IMR-90 (cell line): ENCODE data around the gene CAMK2B. TPM values are rescaled to one million over a fixed set of nuclear protein-coding genes. Genes with fewer than 3 reads are reported as not detected.

ENCODE experiments used
- ATAC-seq: fragments of 200-7000 bp; cut with Tn5 transposase; 2 replicates; pipeline ENCODE4 v1.9.1; 2020; ENCODE audit warnings: low read depth, mild to moderate bottlenecking, moderate library complexity
- BruUV-seq: library from RNA; stranded (reverse); fragments of 400-500 nt; replicated peaks from 2 replicates; lab custom pipeline; 2021; lab: Mats Ljungman, UMichigan
- CTCF ChIA-PET: fragments of 300-600 bp; formaldehyde crosslinking; extraction: SDS; loops from one replicate; lab custom pipeline; 2021; ENCODE audit warnings: antibody characterized with exemption; lab: Yijun Ruan, JAX
- POLR2A ChIA-PET: fragments of 300-600 bp; sonication (Branson Sonifier 250); formaldehyde crosslinking; loops from one replicate; lab custom pipeline; 2022; ENCODE audit warnings: antibody characterized with exemption; ENCODE audit not compliant: unreplicated experiment; lab: Charles Lee
- DNase-seq: peaks from one replicate; pipeline ENCODE4 v3.0.0; 2013
- H2AFZ ChIP-seq: replicated peaks from 2 replicates; pipeline ENCODE3; 2013; ENCODE audit warnings: low read length, mild to moderate bottlenecking; ENCODE audit not compliant: poor library complexity
- H2AK5ac ChIP-seq: 2 replicates; pipeline ENCODE4 v1.6.1; 2013; ENCODE audit warnings: low read depth, low read length, inconsistent platforms
- H2AK9ac ChIP-seq: replicated peaks from 2 replicates; pipeline ENCODE3; 2013; ENCODE audit warnings: mild to moderate bottlenecking, low read depth, low read length, moderate library complexity; ENCODE audit not compliant: poor library complexity
- H2BK120ac ChIP-seq: 2 replicates; pipeline ENCODE4 v1.6.1; 2013; ENCODE audit warnings: low read depth, low read length, inconsistent platforms
- H2BK15ac ChIP-seq: 3 replicates; pipeline ENCODE4 v1.6.1; 2013; ENCODE audit warnings: low read depth, low read length, inconsistent platforms
- H2BK20ac ChIP-seq: 2 replicates; pipeline ENCODE4 v1.6.1; 2013; ENCODE audit warnings: low read depth, mild to moderate bottlenecking, inconsistent platforms, low read length, moderate library complexity
- H2BK5ac ChIP-seq: 2 replicates; pipeline ENCODE4 v1.6.1; 2013; ENCODE audit warnings: mild to moderate bottlenecking, low read depth, low read length, inconsistent platforms; ENCODE audit not compliant: poor library complexity, severe bottlenecking
- H3K14ac ChIP-seq: replicated peaks from 2 replicates; pipeline ENCODE4 v1.6.1; 2013; ENCODE audit warnings: low read depth, low read length, inconsistent platforms
- H3K18ac ChIP-seq: 2 replicates; pipeline ENCODE4 v1.6.1; 2013; ENCODE audit warnings: low read depth, low read length, control low read depth
- H3K23ac ChIP-seq: 2 replicates; pipeline ENCODE4 v1.6.1; 2013; ENCODE audit warnings: low read depth, low read length, inconsistent platforms
- H3K27ac ChIP-seq: 2 replicates; pipeline ENCODE4 v1.5.1; 2013; ENCODE audit warnings: mild to moderate bottlenecking, control low read depth, low read length; ENCODE audit not compliant: insufficient read depth
- H3K27me3 ChIP-seq: 2 replicates; pipeline ENCODE4 v1.6.1; 2013; ENCODE audit warnings: low read length; ENCODE audit not compliant: control insufficient read depth, insufficient read depth
- H3K36me3 ChIP-seq: 2 replicates; pipeline ENCODE4 v1.6.1; 2013; ENCODE audit warnings: low read length, mixed read lengths; ENCODE audit not compliant: control insufficient read depth, insufficient read depth
- H3K4ac ChIP-seq: 2 replicates; pipeline ENCODE4 v1.6.1; 2013; ENCODE audit warnings: low read depth, low read length, inconsistent platforms
- H3K4me1 ChIP-seq: 2 replicates; pipeline ENCODE4 v1.6.1; 2013; ENCODE audit warnings: low read length, mixed read lengths; ENCODE audit not compliant: control insufficient read depth, insufficient read depth
- H3K4me2 ChIP-seq: 2 replicates; pipeline ENCODE4 v1.6.1; 2013; ENCODE audit warnings: low read depth, mild to moderate bottlenecking, control low read depth, low read length, moderate library complexity
- H3K4me3 ChIP-seq: 2 replicates; pipeline ENCODE4 v1.5.1; 2013; ENCODE audit warnings: low read depth, mild to moderate bottlenecking, control low read depth, low read length, moderate library complexity; ENCODE audit not compliant: insufficient read depth
- H3K56ac ChIP-seq: 2 replicates; pipeline ENCODE4 v1.6.1; 2013; ENCODE audit warnings: low read length, inconsistent platforms; ENCODE audit not compliant: insufficient read depth; ENCODE audit errors: extremely low read depth
- H3K79me1 ChIP-seq, 2 experiments: 2 replicates each; pipeline ENCODE4 v1.6.1; 2013; ENCODE audit warnings: low read length in 2 of 2, inconsistent platforms in 1 of 2, low read depth in 1 of 2
- H3K9ac ChIP-seq: 2 replicates; pipeline ENCODE4 v1.6.1; 2013; ENCODE audit warnings: low read depth, low read length, control low read depth
- H3K9me1 ChIP-seq: 2 replicates; pipeline ENCODE4 v1.6.1; 2013; ENCODE audit warnings: low read length, inconsistent platforms; ENCODE audit not compliant: insufficient read depth
- H3K9me3 ChIP-seq: 2 replicates; pipeline ENCODE4 v1.6.1; 2013; ENCODE audit warnings: low read length; ENCODE audit not compliant: control insufficient read depth, insufficient read depth
- H4K20me1 ChIP-seq: 2 replicates; pipeline ENCODE4 v1.6.1; 2013; ENCODE audit warnings: low read length, inconsistent platforms; ENCODE audit not compliant: insufficient read depth
- H4K5ac ChIP-seq: 2 replicates; pipeline ENCODE4 v1.6.1; 2013; ENCODE audit warnings: mild to moderate bottlenecking, low read depth, low read length, control low read depth
- H4K8ac ChIP-seq, 2 experiments: 2 replicates each; pipeline ENCODE4 v1.6.1; 2013; ENCODE audit warnings: low read depth in 2 of 2, low read length in 2 of 2, control low read depth in 1 of 2, inconsistent platforms in 1 of 2
- H4K91ac ChIP-seq: 2 replicates; pipeline ENCODE4 v1.6.1; 2013; ENCODE audit warnings: low read depth, low read length, inconsistent platforms; ENCODE audit not compliant: insufficient read depth
- FOS ChIP-seq: fragments of 150-350 bp; IDR thresholded peaks from 2 replicates; pipeline ENCODE4 v1.6.1; 2016; ENCODE audit warnings: low read depth, low read length
- WGBS, 2 experiments: methylation state at CpG; one replicate each; pipeline versions ENCODE4 v1.1.5 to v1.1.7; 2013; ENCODE audit warnings: missing lambda C conversion rate in 2 of 2; ENCODE audit not compliant: insufficient read length in 1 of 2; ENCODE audit errors: extremely low coverage in 2 of 2; 5-methylcytosine and 5-hydroxymethylcytosine counted together
- dilution Hi-C: fragments of 300-500 bp; cut with HindIII; formaldehyde crosslinking; loops from one replicate; pipeline ENCODE4 v1.14.3; 2018; ENCODE audit warnings: low sequenced_read_pairs; ENCODE audit not compliant: unreplicated experiment
- in situ Hi-C: fragments of 300-500 bp; cut with MboI; formaldehyde crosslinking; loops from 3 replicates; pipeline ENCODE4 v1.14.3; 2019; ENCODE audit warnings: low sequenced_read_pairs, inconsistent platforms, mixed read lengths
- intact Hi-C: fragments of 100-400 bp; cut with micrococcal nuclease; formaldehyde crosslinking; loops from 2 replicates; pipeline ENCODE4 v1.10.0; 2022
- polyA plus RNA-seq, 3 experiments: library from polyadenylated mRNA; depleted of rRNA; stranded (reverse); fragments of >200 nt; gene quantifications; 2 replicates each; pipeline ENCODE4 v1.2.3, GENCODE V29; 2012; ENCODE audit warnings: low replicate concordance in 1 of 3
- total RNA-seq: library from RNA; depleted of rRNA; stranded (reverse); fragments of >200 nt; gene quantifications from 2 replicates; pipeline ENCODE4 v1.2.3, GENCODE V29; 2012

The CAMK2B gene
- total and polyA plus RNA-seq, 2 of the 4 experiments (the other 2 are of a cell fraction): 0.18 to 0.36 TPM

DNA sequence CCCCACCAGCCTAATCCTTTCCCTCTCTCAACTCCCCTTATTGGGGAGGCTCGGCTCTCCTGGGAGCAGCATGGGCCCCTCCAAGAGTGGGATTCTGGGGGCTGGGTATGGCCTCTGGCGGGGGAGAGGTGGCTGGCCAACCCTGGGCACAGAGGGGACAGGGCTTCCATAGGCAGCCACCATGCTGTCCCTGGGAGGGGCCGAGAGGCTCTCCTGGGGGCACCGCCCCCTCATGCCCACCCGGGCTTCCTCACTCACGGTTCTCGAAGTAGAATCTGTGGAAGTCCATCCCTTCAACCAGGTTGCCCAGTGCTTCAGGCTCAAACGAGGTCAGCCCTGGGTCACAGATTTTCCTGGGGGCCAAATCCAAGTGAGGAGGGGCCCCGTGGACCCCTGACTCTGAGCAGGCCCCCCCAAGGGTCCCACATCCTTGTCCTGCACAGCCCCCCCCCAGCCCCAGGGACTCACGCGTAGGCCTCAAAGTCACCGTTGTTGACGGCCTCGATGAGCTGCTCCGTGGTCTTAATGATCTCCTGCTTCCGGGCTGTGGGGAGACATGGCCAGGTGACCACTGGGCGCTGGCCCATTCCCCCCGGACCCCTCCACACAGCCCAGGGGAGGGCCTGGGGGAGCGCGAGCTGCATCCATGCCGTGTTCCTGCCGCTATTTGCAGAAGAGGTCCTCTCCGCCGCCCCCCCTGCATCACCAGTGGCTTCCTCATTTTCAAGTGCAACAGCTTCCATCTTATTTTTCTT is 104.9 kb downstream of the CAMK2B start:
- no peak for TF ChIP-seq FOS
- Histone ChIP-seq H3K27me3 (peaks cover 29% of the 10 kb centered on the region), H3K14ac (no peak overlapping the region), H3K9me1 (no peaks in the 10 kb centered on the region), H2AK9ac (no peak overlapping the region), H2BK120ac (no peak overlapping the region), H3K9me3 (peaks cover 3% of the 10 kb centered on the region), H3K27ac (no peak overlapping the region), H3K9ac (no peak overlapping the region), H4K20me1 (peaks cover 4% of the 10 kb centered on the region; the same call in 1 of the 2 replicates), H3K18ac (no peak overlapping the region), H4K5ac (no peak overlapping the region), H2BK15ac (no peak overlapping the region), H2AK5ac (no peak overlapping the region), H3K79me1 (no peaks in the 10 kb centered on the region), H2BK5ac (no peak overlapping the region), H2AFZ (no peak overlapping the region), H2BK20ac (no peak overlapping the region), H3K4me3 (no peak overlapping the region), H3K4me1 (no peaks in the 10 kb centered on the region), H3K4ac (no peak overlapping the region), H4K91ac (no peak overlapping the region), H3K4me2 (no peak overlapping the region), H4K8ac (no peak overlapping the region), H3K56ac (no peak overlapping the region), H3K36me3 (no peaks in the 10 kb centered on the region), H3K23ac (no peak overlapping the region)
- POLR2A ChIA-PET: no interaction called here
- CTCF ChIA-PET: no interaction called here
- ATAC-seq: no peak
- DNase-seq: no peak
- 53% methylated on average over 3 of the region's 24 CpGs; no CpG with 5 or more reads in 1 of the 2 experiments for WGBS, 2 experiments
- BruUV-seq: no TSS peak
- intact Hi-C loops: no loop called here
- dilution Hi-C loops: no loop called here
- in situ Hi-C loops: no loop called here
